Thoracic aorta (tissue), 2 donors: ENCODE data around the gene SLCO1B3. TPM values are rescaled to one million over a fixed set of nuclear protein-coding genes. Genes with fewer than 3 reads are reported as not detected.

ENCODE experiments used
- ATAC-seq: fragments of 150-250 bp; one replicate; pipeline ENCODE4 v1.8.0; 2017; ENCODE audit warnings: low read depth; ENCODE audit not compliant: insufficient number of reproducible peaks, low FRiP score
- DNase-seq: peaks from one replicate; pipeline ENCODE4 v3.0.0-alpha.2; 2020; ENCODE audit warnings: low spot score
- H3K27ac ChIP-seq, 2 donors: fragments of 200-600 bp; sonication (generic); 1 replicate in 1 of 2; 2 replicates in 1 of 2; pipeline ENCODE4 v1.5.1; 2016; ENCODE audit warnings: mild to moderate bottlenecking in 2 of 2, moderate library complexity in 2 of 2
- H3K27me3 ChIP-seq: fragments of 200-600 bp; sonication (generic); replicated peaks from 2 replicates; pipeline ENCODE4 v1.6.0; 2016; ENCODE audit warnings: mild to moderate bottlenecking; ENCODE audit not compliant: insufficient read depth
- H3K36me3 ChIP-seq: fragments of 200-600 bp; sonication (generic); one replicate; pipeline ENCODE4 v1.5.1; 2016
- H3K4me1 ChIP-seq, 2 donors: fragments of 200-600 bp; sonication (generic); 1 replicate in 1 of 2; 2 replicates in 1 of 2; pipeline versions ENCODE4 v1.5.1 to v1.6.0; 2016; ENCODE audit warnings: low read depth in 2 of 2, mild to moderate bottlenecking in 1 of 2; ENCODE audit not compliant: control insufficient read depth in 1 of 2
- H3K4me3 ChIP-seq: fragments of 200-600 bp; sonication (generic); 2 replicates; pipeline ENCODE4 v1.5.1; 2016; ENCODE audit warnings: mild to moderate bottlenecking
- H3K9me3 ChIP-seq: fragments of 200-600 bp; sonication (generic); 2 replicates; pipeline ENCODE4 v1.5.1; 2016
- CTCF ChIP-seq: fragments of 200-600 bp; sonication (generic); IDR thresholded peaks from one replicate; pipeline ENCODE4 v1.5.1; 2019; ENCODE audit warnings: antibody characterized with exemption
- total RNA-seq, 2 donors: library from RNA; depleted of rRNA; stranded (reverse); fragments of >200 nt; gene quantifications; one replicate each; pipeline versions ENCODE4 v1.1.0 to v1.2.3, GENCODE V29; 2016

The SLCO1B3 gene
- total RNA-seq, 2 donors from 2014 or later = not detected

- Histone ChIP-seq H3K27ac (no peak overlapping the region), H3K9me3 (no peaks in the 10 kb centered on the region), H3K27me3 (no peaks in the 10 kb centered on the region), H3K4me3 (no peak overlapping the region), H3K4me1 (no peaks in the 10 kb centered on the region), H3K36me3 (no peaks in the 10 kb centered on the region)
- ATAC-seq (no peak), DNase-seq (no peak)
- TF ChIP-seq CTCF = no peak
These were observed 20.0 kb downstream of the SLCO1B3 start for GRCh38 chr12:20830456-20830855.

- no peaks in the 10 kb centered on the region for H3K4me1 ChIP-seq
- no peak for ATAC-seq
- no peaks in the 10 kb centered on the region for H3K27me3 ChIP-seq
- DNase-seq = no peak
- no peaks in the 10 kb centered on the region for H3K9me3 ChIP-seq
- H3K4me3 ChIP-seq = no peak overlapping the region
- no peak for TF ChIP-seq CTCF
- H3K27ac ChIP-seq = no peak overlapping the region
- no peaks in the 10 kb centered on the region for H3K36me3 ChIP-seq
These were observed 22.4 kb downstream of the SLCO1B3 start for GRCh38 chr12:20832911-20833310.

GRCh38 chr12:20852649-20853048 is 42.1 kb downstream of the SLCO1B3 start:
- DNase-seq = no peak
- H3K4me3 ChIP-seq = no peak overlapping the region

GRCh38 chr12:20863056-20863455 is 52.6 kb downstream of the SLCO1B3 start:
- Histone ChIP-seq H3K4me1 (no peaks in the 10 kb centered on the region), H3K36me3 (no peaks in the 10 kb centered on the region), H3K27me3 (no peaks in the 10 kb centered on the region), H3K9me3 (no peaks in the 10 kb centered on the region), H3K27ac (no peak overlapping the region), H3K4me3 (no peak overlapping the region)
- TF ChIP-seq CTCF = no peak
- DNase-seq = no peak
- ATAC-seq = no peak

More at GRCh38 chr12:20852649-20853048, 42.1 kb downstream of the SLCO1B3 start:
- ATAC-seq = no peak
- no peak overlapping the region for H3K27ac ChIP-seq
- no peak for TF ChIP-seq CTCF
- H3K4me1 ChIP-seq = no peaks in the 10 kb centered on the region
- no peaks in the 10 kb centered on the region for H3K36me3 ChIP-seq
- no peaks in the 10 kb centered on the region for H3K27me3 ChIP-seq
- peaks cover 3% of the 10 kb centered on the region for H3K9me3 ChIP-seq

- TF ChIP-seq CTCF = no peak
- ATAC-seq = no peak
- Histone ChIP-seq H3K4me3 (no peak overlapping the region), H3K36me3 (no peaks in the 10 kb centered on the region), H3K27ac (no peak overlapping the region), H3K9me3 (no peaks in the 10 kb centered on the region), H3K27me3 (no peaks in the 10 kb centered on the region), H3K4me1 (no peaks in the 10 kb centered on the region)
- DNase-seq = no peak
These were observed 55.4 kb downstream of the SLCO1B3 start for GRCh38 chr12:20865873-20866272.
